Right lobe of liver (tissue), 4 donors: ENCODE data around the gene DPP6.

Experiments
- POLR2A ChIP-seq: fragments of 450-650 bp; IDR thresholded peaks from one replicate; pipeline ENCODE4 v1.6.1; 2017; ENCODE audit warnings: antibody characterized with exemption, mild to moderate bottlenecking
- TF ChIP-seq, protein P1 (sequence below), 4 donors: fragments of 200-600 bp in 3 of 4; fragments of 450-650 bp in 1 of 4; IDR thresholded peaks; one replicate each; pipeline versions ENCODE4 v1.5.1 to v1.8.0; 2016 to 2022; ENCODE audit warnings: antibody characterized with exemption in 4 of 4, mild to moderate bottlenecking in 2 of 4
- donor health status: DM: no; HTN: no; CAD: no.
- donor health status: DM: no; HTN: no; CAD: no.
- donor health status: DM: no; HTN: yes; CAD: no.

DNA sequence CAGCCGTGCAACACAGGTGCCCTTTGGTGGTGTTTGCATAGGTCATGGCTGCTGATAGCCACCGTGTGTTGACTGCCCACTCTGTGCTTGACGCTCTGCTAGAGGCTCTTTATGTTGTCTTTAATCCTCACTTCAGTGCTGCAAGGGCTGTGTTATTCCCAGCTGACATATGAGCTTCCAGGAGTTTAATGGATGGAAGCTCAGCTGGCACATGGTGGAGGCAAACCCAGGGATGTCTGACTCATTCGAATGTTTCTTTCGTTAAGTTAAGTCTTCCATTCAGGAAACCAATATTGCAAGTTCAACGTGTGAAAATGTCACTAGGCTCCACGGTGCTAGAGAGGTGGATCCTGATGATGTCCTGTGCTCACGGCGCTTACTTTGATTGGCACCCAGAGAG lies 378.4 kb downstream of the DPP6 start:
- TF ChIP-seq, protein P1, sequence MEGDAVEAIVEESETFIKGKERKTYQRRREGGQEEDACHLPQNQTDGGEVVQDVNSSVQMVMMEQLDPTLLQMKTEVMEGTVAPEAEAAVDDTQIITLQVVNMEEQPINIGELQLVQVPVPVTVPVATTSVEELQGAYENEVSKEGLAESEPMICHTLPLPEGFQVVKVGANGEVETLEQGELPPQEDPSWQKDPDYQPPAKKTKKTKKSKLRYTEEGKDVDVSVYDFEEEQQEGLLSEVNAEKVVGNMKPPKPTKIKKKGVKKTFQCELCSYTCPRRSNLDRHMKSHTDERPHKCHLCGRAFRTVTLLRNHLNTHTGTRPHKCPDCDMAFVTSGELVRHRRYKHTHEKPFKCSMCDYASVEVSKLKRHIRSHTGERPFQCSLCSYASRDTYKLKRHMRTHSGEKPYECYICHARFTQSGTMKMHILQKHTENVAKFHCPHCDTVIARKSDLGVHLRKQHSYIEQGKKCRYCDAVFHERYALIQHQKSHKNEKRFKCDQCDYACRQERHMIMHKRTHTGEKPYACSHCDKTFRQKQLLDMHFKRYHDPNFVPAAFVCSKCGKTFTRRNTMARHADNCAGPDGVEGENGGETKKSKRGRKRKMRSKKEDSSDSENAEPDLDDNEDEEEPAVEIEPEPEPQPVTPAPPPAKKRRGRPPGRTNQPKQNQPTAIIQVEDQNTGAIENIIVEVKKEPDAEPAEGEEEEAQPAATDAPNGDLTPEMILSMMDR (IDR thresholded peaks at IDR 0.05), result no peak
- TF ChIP-seq POLR2A, result no peak
